Stimulated activated naive CD8-positive, alpha-beta T cell treated with anti-CD3 and anti-CD28 coated beads, Interleukin-15, Interleukin-2, amounts not matched to agents 100 ng/mL and 50 ng/mL, for 24 hours (primary cell): ENCODE results near the gene CABP1.
A peak's percentile ranks its signal among the peaks of the same experiment; 100 is the strongest.
"Not testable (repeated sequence)": the region's sequence is repeated elsewhere in the genome, so short reads cannot be mapped to it uniquely, and the experiment has no call there.

Source experiments
- H3K27ac Mint-ChIP-seq: one replicate; pipeline ENCODE4 v1.8.0; 2021; ENCODE audit warnings: mild to moderate bottlenecking, mixed read lengths
- H3K27me3 Mint-ChIP-seq: one replicate; pipeline ENCODE4 v1.8.0; 2021; ENCODE audit warnings: mixed read lengths
- H3K36me3 Mint-ChIP-seq: one replicate; pipeline ENCODE4 v1.8.0; 2021; ENCODE audit warnings: low read depth, mixed read lengths
- H3K4me1 Mint-ChIP-seq: one replicate; pipeline ENCODE4 v1.8.0; 2021; ENCODE audit warnings: low read depth, mixed read lengths
- H3K4me3 Mint-ChIP-seq: one replicate; pipeline ENCODE4 v1.8.0; 2021; ENCODE audit warnings: mild to moderate bottlenecking, mixed read lengths
- H3K9me3 Mint-ChIP-seq: one replicate; pipeline ENCODE4 v1.8.0; 2021; ENCODE audit warnings: mixed read lengths

Gene CABP1

DNA sequence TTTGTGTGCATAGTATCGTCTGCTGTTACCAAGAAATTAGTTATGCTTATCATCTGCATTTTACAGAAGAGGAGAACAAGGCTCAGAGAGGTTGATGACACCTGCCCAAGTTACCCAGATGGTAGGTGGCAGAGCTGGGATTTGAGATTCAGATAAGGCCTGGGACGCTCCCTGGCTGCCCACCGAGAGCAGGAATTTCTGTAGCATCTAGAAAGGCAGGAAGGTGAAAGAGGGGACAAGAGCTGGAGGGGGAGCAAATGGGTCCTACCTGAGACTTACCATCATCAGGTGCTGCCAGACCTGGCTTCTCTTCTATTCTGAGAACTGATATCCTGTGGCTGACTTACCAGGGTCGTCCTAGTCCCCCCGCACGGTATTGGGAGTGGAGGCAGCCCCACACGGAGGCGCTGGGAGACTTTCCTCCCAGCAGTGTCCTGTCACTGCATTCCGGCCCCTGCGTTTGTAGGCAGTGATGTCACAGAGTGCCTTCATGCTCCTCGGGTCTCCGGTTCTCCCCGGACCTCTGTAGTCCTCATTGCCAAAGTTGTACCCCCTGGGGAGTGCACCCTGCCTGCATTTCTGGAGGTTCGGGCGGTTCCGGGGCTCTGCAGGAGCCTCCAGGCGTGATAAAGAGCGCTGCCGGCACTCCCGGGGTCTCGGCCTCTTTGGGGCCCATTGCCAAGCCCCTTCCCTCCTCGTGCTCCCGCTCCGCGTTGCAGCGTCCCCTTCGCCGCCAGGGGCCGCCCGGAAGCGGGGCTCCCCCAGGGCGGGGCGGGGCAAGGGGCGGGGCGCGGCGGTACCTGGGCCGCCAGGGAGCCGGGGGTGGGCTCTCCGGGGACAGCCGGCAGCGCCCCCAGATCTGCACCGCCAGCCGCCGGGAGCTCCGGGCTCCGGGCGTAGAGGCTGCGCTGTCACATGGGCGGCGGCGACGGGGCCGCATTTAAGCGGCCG, at the start of gene CABP1:
Gene CABP1 (plus strand): TSS at position 856 of the 951 bp plus-strand sequence. CDS start 60 bp downstream, at position 916.
- H3K36me3 Mint-ChIP-seq, result no peaks in the 10 kb centered on the region
- H3K4me1 Mint-ChIP-seq, result peaks cover 7% of the 10 kb centered on the region
- H3K4me3 Mint-ChIP-seq, result peak within 1 kb of the TSS; percentile 66
- no peak within 1 kb of the TSS for H3K27ac Mint-ChIP-seq
- H3K9me3 Mint-ChIP-seq, result no peaks in the 10 kb centered on the region
- H3K27me3 Mint-ChIP-seq, result peaks cover 38% of the 10 kb centered on the region

- no peak overlapping the region for H3K4me3 Mint-ChIP-seq
- no peak overlapping the region for H3K27ac Mint-ChIP-seq
- H3K9me3 Mint-ChIP-seq, result no peaks in the 10 kb centered on the region
- H3K27me3 Mint-ChIP-seq, result peaks cover 4% of the 10 kb centered on the region
- no peaks in the 10 kb centered on the region for H3K4me1 Mint-ChIP-seq
- H3K36me3 Mint-ChIP-seq, result no peaks in the 10 kb centered on the region
These were observed 49.6 kb upstream of the CABP1 start for GRCh38 chr12:120590741-120591407.

- no peaks in the 10 kb centered on the region for H3K36me3 Mint-ChIP-seq
- no peaks in the 10 kb centered on the region for H3K4me1 Mint-ChIP-seq
- no peak overlapping the region for H3K4me3 Mint-ChIP-seq
- H3K27me3 Mint-ChIP-seq, result no peaks in the 10 kb centered on the region
- no peak overlapping the region for H3K27ac Mint-ChIP-seq
- H3K9me3 Mint-ChIP-seq, result no peaks in the 10 kb centered on the region
These were observed 48.0 kb upstream of the CABP1 start for GRCh38 chr12:120592121-120593049.

DNA sequence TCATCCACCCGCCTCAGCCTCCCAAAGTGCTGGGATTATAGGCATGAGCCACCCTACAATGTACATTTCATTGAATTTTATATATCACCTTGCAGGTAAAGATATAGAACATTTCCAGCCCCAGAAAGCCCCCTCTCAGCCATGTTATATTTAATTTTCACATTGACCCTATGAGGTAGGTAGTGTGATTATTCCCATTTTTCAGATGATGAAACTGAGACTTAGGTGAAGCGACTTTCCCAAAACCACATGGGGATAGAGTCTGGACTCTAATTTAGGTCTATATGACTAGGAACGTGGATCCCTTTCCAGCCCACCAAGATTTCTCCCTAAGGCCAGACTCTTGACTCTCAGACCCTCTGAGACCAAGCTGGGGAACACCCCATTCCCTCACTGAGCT, 43.5 kb upstream of the CABP1 start:
- Mint-ChIP-seq H3K27ac (no peak overlapping the region), H3K36me3 (no peaks in the 10 kb centered on the region), H3K27me3 (peaks cover 4% of the 10 kb centered on the region), H3K4me1 (no peaks in the 10 kb centered on the region), H3K4me3 (no peak overlapping the region), H3K9me3 (no peaks in the 10 kb centered on the region)

DNA sequence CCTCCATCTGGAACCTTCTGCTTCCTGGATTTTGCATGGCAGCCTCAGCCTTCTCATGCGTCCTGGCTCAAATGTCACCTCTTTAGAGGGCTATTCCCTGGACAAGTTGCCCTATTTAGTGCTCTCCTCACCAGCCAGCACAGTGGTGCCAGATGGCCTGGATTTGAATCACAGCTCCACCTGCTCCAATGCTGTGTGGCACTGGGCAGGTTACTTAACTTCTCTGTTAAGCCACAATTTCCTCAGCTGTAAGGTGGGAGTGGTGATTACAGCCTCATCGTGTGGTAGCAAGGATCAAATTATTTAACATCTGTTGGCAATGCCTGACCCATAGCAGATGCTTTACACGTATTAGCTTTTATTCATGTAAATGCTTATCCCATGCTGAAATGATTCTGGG, 42.6 kb upstream of the CABP1 start:
- no peaks in the 10 kb centered on the region for H3K9me3 Mint-ChIP-seq
- H3K27me3 Mint-ChIP-seq, result peaks cover 7% of the 10 kb centered on the region
- peak overlapping the region; percentile 21 for H3K27ac Mint-ChIP-seq
- H3K4me3 Mint-ChIP-seq, result no peak overlapping the region
- no peaks in the 10 kb centered on the region for H3K4me1 Mint-ChIP-seq
- no peaks in the 10 kb centered on the region for H3K36me3 Mint-ChIP-seq

- Mint-ChIP-seq H3K36me3 (no peaks in the 10 kb centered on the region), H3K27me3 (peaks cover 7% of the 10 kb centered on the region), H3K9me3 (no peaks in the 10 kb centered on the region), H3K4me1 (no peaks in the 10 kb centered on the region), H3K27ac (no peak overlapping the region), H3K4me3 (no peak overlapping the region)
These were observed 41.6 kb upstream of the CABP1 start for GRCh38 chr12:120598674-120599463.

DNA sequence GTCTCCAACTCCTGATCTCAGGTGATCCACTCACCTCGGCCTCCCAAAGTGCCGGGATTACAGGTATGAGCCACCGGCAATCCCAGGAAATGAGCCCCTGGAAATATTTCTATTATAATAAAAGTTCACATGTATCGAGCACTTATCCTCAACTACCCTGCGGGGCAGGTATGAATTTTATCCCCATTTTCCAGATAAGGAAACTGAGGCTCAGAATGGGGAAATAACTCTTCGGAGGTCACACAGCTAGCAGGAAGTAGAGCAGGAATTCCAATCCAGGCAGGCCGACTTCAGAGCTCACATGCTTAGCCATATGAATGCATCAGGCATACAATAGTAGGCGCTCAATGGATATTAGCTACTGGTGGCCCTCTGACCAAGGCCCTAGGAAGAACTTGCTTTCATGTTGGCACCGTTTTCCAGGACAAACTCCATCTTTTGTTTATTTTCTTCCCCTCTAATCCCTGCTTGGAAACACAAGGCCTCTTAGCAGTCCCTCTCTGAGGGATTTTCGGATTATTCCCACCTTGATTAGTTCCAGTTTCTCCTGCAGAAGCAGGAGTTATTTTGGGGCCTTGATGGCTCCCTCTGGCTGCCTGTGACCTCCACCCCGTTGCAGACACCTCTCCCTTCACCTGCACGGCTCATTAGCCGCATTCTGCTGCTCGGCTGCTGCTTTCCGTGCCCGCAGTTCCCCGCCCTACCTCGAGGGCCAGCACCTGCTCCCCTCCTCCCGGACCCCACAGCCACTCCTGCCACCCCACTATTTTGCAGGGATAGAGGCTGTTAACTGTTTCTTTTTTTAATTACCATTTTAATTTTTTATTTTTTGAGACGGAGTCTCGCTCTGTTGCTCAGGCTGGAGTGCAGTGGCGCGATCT, 40.5 kb upstream of the CABP1 start:
- H3K9me3 Mint-ChIP-seq, result no peaks in the 10 kb centered on the region
- no peaks in the 10 kb centered on the region for H3K4me1 Mint-ChIP-seq
- H3K27me3 Mint-ChIP-seq, result peaks cover 7% of the 10 kb centered on the region
- H3K4me3 Mint-ChIP-seq, result no peak overlapping the region
- H3K36me3 Mint-ChIP-seq, result no peaks in the 10 kb centered on the region
- H3K27ac Mint-ChIP-seq, result no peak overlapping the region

DNA sequence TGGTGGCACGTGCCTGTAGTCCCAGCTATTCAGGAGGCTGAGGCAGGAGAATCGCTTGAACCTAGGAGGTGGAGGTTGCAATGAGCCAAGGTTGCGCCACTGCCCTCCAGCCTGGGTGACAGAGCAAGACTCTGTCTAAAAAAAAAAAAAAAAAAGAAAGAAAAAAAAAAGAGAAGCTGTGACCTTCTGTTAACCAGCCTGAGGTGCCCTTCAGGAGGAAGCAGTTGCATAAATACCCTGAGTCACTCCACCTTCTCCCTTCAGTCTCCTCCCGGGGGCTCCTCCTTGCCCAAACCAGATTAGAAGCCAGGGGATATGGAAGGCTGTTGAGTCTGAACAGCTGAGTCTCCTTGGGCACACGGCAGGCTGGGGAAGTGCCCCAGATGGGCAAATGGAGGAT, 38.0 kb upstream of the CABP1 start:
- not testable (repeated sequence) for H3K9me3 Mint-ChIP-seq, H3K27ac Mint-ChIP-seq, H3K36me3 Mint-ChIP-seq, H3K27me3 Mint-ChIP-seq, H3K4me1 Mint-ChIP-seq, H3K4me3 Mint-ChIP-seq

- peaks cover 12% of the 10 kb centered on the region for H3K4me1 Mint-ChIP-seq
- no peaks in the 10 kb centered on the region for H3K9me3 Mint-ChIP-seq
- H3K36me3 Mint-ChIP-seq, result no peaks in the 10 kb centered on the region
- H3K27me3 Mint-ChIP-seq, result peaks cover 3% of the 10 kb centered on the region
- H3K4me3 Mint-ChIP-seq, result no peak overlapping the region
- no peak overlapping the region for H3K27ac Mint-ChIP-seq
These were observed 29.9 kb upstream of the CABP1 start for GRCh38 chr12:120610560-120610959.

DNA sequence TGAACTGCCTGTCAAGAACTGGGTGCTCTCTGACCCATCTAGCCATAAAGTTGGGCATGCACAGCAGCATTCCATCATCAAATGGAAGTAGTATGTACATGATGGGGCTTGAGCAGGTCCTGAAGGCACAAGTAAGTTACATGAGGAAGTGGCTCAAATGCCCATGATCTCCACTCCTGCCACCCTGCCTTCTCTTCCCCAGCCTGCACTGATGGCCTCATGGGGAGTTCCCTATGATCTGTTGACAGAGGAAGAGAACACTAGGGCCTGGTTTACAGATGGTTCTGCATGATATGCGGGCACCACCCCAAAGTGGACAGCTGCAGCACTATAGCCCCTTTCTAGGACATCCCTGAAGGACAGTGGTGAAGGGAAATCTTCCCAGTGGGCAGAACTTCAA, 28.9 kb upstream of the CABP1 start:
- not testable (repeated sequence) for H3K9me3 Mint-ChIP-seq, H3K27me3 Mint-ChIP-seq, H3K36me3 Mint-ChIP-seq, H3K27ac Mint-ChIP-seq, H3K4me3 Mint-ChIP-seq
- peaks cover 12% of the 10 kb centered on the region for H3K4me1 Mint-ChIP-seq

GRCh38 chr12:120614848-120615247, 25.6 kb upstream of the CABP1 start:
- H3K9me3 Mint-ChIP-seq, result no peaks in the 10 kb centered on the region
- H3K4me3 Mint-ChIP-seq, result no peak overlapping the region
- H3K36me3 Mint-ChIP-seq, result no peaks in the 10 kb centered on the region
- H3K4me1 Mint-ChIP-seq, result peaks cover 15% of the 10 kb centered on the region
- H3K27me3 Mint-ChIP-seq, result peaks cover 17% of the 10 kb centered on the region
- no peak overlapping the region for H3K27ac Mint-ChIP-seq

DNA sequence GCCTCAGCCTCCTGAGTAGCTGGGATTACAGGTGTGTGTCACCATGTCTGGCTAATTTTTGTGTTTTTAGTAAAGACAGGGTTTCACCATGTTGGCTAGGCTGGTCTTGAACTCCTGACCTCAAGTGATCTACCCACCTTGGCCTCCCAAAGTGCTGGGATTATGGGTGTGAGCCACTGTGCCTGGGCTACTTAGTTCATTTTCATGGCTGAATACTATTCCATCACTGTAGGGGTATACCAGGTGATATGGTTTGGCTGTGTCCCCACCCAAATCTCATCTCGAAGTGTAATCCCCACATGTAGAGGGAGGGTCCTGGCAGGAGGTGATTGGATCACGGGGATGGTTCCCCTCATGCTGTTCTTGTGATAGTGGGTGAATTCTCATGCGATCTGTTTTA, 23.2 kb upstream of the CABP1 start:
- Mint-ChIP-seq H3K4me1 (peaks cover 16% of the 10 kb centered on the region), H3K27me3 (peaks cover 27% of the 10 kb centered on the region)
- H3K4me3 Mint-ChIP-seq, H3K36me3 Mint-ChIP-seq, H3K27ac Mint-ChIP-seq, H3K9me3 Mint-ChIP-seq: not testable (repeated sequence)

DNA sequence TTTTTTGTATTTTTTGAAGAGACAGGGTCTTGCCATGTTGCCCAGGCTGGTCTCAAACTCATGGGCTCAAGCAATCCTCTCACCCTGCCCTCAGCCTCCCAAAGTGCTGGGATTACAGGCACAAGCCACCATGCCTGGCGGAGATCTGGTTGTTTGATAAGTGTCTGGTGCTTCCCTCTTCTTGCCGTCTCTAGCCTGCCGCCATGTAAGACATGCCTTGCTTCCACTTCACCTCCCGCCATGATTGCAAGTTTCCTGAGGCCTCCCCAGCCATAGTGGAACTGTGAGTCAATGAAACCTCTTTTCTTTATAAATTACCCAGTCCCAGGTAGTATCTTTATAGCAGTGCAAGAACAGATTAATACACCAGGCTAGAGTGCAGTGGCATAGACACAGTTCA, 22.7 kb upstream of the CABP1 start:
- H3K27ac Mint-ChIP-seq, H3K9me3 Mint-ChIP-seq, H3K36me3 Mint-ChIP-seq, H3K4me3 Mint-ChIP-seq: not testable (repeated sequence)
- Mint-ChIP-seq H3K27me3 (peaks cover 27% of the 10 kb centered on the region), H3K4me1 (peaks cover 16% of the 10 kb centered on the region)
